CD4-positive, alpha-beta T cell treated with Interleukin-17A for 4 hours (primary cell): Measurements from ENCODE around the gene ALPG.
A peak's percentile ranks its signal among the peaks of the same experiment; 100 is the strongest.
"Not testable (repeated sequence)": the region's sequence is repeated elsewhere in the genome, so short reads cannot be mapped to it uniquely, and the experiment has no call there.

Experiments used
- DNase-seq: peaks from one replicate; pipeline ENCODE4 v3.0.0-alpha.2; 2020; ENCODE audit warnings: mixed read lengths

ALPG gene

GRCh38 chr2:232406556-232407310 is at the start of gene ALPG:
TSS of gene ALPG (plus strand) at chr2:232406844. CDS start at chr2:232406895, 51 bp downstream.
- DNase-seq, result no peak

DNA sequence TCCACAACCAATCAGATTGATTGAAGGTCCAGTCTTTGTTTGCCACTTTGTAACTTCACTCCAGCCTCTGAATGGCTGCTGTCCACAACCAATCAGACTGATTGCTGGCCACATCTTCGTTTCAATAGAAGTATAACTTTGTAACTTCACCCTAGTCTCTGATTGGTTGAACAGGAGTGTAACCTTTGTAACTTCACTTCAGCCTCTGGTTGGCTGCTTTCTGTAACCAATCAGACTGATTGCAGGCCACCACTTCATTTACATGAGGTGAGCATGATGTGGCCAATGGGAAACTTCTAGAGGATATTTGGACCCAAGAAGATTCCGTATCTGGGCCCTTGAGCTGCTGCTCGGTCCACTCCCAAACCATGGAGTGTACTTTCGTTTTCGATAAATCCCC is 45.0 kb upstream of the ALPG start:
- no peak for DNase-seq

DNA sequence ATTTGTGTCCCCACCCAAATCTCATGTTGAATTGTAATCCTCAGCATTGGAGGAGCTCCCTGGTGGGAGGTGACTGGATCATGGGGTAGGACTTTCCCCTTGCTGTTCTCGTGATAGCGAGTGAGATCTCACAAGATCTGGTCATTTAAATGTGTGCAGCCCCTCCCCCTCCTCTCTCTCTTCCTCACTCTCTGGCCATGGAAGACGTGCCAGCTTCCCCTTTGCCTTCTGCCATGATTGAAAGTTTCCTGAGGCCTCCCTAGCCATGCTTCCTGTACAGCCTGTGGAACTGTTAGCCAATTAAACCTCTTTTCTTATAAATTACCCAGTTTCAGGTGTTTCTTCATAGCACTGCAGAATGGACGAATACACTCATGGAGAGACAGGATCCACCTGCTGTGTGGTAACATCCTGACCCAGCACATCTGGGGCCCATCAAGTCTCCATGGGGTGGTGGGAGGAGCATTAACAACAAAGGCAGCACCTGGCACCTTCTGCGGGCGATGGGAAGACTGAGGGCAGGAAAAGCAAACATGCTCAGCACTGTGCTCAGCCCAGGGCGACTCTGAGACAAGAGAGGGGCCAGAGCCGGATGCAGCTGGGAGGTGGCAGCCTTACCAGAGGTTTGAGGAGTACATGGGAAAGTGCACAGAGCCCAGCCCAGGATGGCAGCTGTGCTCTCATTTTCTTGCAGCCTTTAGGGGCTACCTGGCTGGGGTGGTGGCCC is 44.3 kb upstream of the ALPG start:
- DNase-seq, result no peak

DNA sequence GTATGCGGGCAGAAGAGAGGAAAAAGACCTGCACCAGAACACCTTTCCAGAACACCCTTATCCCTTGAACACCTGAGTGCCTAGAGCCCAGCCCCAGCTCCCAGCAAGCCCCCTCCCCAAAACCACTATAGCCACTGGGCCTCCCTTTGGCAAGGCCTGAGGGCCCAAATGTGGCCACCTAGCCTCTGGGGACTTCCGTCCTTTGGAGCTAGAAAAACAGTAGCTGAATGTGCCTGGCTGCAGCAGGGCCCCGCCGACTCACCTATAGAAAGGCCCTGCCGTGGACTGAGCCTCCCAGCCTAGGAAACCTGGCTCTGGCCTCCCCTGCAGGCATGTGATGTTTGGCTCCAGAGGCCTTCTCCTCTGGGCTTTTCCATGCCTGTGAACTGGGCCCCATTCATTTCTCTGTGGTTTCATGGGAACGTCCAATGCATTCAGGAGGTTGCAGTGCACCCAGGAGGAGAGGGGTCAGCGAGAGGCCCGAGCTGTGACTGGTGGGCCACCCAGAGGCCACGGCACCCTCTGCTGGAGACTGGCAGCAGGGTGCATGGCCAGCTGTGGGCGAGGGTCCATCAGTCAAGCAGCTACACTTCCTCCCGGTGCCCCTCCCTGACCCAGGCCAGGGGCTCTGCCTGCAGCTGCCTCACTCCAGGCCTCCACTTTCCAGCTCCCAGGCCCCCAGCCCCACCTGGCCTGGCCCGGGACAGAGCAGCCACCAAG is 43.4 kb upstream of the ALPG start:
- DNase-seq, result not testable (repeated sequence)

- peak; percentile 36 for DNase-seq
Measured at GRCh38 chr2:232363784-232364615, 42.6 kb upstream of the ALPG start.

DNA sequence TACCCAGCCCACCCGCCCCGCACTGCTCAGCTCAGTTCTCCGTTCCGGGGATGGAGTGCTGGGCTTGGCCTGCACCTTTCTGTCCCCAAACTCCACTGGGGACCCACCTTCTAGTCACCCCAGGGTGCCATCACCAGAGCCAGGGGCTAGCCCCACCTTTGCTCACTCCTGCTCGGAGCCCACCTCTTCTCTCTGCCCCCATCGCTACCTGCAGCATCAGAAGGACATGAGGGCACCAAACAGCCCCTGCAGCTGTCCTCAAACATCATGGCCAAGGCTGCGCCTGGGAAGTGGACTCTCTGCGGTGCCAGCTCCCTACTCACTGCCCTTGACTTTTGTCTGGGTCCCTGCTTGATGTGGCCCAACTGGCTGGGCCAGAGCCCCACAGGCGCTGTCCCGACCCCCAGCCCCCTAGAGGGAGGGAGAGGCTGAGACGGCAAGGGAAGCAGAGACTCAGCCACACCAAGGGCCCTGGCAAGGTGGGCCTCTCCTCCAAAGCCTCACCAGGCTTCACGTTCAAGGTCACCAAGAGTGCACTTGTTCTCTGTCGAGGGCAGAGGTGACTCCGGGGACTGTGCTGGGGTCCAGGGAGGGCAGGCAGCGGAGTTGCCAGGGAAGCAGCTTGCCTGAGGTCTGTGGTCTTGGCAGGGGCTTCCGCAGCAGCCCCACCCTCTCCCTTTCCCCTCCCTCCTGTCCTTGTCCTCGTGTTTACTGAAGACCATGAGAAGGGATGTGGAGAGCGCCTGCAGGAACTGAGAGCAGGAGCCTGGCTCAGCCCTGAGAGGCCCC is 41.6 kb upstream of the ALPG start:
- not testable (repeated sequence) for DNase-seq

GRCh38 chr2:232365621-232366321 is 40.9 kb upstream of the ALPG start:
- DNase-seq, result no peak

DNA sequence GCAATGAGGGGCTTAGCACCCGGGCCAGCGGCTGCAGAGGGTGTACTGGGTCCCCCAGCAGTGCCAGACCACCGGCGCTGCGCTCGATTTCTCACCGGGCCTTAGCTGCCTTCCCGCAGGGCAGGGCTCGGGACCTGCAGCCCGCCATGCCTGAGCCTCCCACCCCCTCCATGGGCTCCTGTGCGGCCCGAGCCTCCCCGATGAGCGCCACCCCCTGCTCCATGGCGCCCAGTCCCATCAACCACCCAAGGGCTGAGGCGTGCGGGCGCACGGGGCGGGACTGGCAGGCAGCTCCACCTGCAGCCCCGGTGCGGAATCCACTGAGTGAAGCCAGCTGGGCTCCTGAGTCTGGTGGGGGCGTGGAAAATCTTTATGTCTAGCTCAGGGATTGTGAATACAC is 40.2 kb upstream of the ALPG start:
- DNase-seq, result not testable (repeated sequence)

GRCh38 chr2:232367016-232367415 is 39.6 kb upstream of the ALPG start:
- DNase-seq, result no peak

DNA sequence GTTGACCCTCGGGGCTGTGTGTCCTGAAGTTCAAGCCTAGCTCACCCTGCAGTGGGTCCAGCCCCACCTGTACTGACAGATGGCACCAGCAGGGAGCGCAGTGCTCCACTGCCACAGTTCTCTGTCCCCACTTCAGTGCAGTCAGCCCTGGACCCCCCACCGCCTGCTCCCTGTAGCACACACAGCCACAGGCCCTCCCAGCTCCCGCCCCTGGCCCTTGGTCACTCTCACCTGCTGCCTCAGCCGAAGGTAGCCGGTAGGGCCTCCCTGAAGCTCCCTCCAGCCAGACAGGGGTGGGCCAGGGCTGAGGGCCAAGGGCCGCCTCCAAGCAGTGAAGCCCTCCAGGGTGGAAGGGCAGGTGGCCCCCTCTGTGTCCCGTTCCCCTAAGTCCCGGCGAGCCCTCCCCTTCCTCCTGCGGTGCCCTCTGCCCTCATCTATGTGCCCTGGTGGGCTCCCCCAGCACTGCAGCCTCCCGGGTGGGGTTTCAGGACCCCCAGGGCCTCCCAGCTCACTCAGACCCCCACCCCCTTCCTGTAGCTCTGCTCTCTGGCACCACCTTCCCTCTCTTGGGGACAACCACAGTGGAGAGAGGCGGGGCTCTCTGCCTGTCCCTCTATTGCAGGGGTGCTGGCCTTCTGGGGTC is 38.9 kb upstream of the ALPG start:
- no peak for DNase-seq

GRCh38 chr2:232368311-232368731 is 38.3 kb upstream of the ALPG start:
- DNase-seq, result no peak

DNA sequence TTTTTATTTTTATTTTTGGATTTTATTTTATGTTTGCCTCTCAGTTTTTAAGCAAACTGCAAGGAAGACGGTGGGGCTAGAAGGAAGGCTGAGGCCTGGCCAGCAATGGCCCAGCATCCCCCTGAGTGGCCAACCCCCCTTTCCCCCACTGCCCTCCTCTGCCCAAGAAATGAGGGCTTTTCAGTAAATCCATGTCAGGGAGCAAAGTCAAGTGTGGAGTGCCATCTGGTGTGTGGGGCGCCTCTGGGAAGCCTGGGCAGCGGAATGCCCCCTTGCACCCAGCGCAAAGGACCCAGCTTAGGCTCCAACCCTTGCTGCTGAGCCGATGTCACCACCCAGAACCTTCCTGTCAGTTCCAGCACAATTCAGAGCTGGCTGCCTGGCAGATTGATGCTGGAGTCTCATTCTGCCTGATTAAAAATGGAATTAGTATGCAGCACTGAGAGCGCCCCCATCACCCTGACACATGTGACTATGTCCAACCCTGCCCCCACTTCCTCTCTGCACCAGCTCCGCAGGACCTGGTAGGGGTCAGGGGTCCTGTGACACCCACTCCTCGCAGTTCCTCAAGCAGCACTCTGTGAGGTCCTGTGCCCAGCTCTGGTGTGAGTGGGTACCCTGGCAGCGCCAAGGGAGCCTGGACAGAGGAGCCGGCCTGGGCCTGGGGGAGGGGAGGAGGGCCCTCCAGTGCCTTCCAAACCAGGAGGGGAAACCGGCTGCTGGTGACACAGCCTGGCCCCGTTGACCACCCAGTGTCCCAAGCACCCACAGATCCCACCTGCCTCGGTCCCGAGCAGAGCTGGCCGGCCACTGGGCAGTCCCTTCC is 37.3 kb upstream of the ALPG start:
- DNase-seq, result no peak

GRCh38 chr2:232370007-232370406 is 36.6 kb upstream of the ALPG start:
- not testable (repeated sequence) for DNase-seq

GRCh38 chr2:232372231-232373208 is 34.1 kb upstream of the ALPG start:
- no peak for DNase-seq

- DNase-seq, result no peak
Measured at GRCh38 chr2:232374356-232374755, 32.3 kb upstream of the ALPG start.

DNA sequence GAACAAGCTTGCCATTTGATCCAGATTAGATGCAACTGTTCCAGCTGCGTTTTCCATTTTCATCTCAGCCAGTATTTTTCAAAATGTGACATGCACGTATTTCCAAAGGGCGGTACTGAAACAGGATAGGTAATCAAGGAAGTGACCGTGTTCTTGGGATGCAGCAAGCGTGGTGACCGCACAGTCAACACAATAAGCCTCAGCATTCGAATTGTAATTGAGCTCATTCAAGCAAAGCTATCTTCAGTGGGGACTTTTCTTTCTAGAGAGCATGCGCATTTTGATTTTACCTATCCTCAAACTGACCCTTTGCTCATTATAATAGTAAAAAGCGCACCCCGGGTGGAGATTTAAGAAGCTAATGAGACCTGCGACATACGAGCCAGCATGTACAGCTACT is 31.5 kb upstream of the ALPG start:
- DNase-seq, result no peak

DNA sequence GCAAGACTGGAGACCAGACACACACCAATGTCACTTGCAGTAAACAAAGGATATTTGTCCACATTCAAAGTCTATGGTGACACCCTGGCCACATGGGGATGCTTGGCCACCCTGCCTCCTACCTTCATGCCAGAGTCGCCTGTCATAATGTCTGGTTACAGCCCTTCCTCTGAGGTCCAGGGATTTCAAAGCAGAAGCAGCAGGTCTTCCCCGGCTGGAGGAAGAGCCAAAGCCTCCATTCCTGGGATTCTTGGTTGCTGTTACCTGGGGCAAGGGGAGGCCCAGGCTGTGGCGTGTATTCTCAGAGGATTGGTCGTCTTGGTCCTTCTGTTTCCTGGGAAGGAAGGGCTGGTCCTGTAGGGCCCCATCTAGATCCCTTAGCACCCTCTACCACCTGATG is 30.4 kb upstream of the ALPG start:
- DNase-seq, result no peak

DNA sequence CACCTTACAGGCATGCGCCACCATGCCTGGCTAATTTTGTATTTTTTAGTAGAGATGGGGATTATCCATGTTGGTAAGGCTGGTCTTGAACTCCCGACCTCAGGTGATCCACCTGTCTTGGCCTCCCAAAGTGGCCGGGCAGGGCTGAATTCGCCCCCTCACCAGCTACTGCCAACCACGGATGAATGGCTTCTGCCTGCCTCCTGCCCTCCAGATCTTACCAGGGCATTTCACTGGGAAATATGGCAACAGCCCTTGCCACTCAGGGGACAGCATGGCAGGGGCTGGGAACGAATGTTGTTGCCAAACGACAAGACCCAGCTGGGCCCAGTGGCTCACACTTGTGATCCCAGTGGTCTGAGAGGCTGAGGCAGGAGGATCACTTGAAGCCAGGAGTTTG is 29.9 kb upstream of the ALPG start:
- DNase-seq, result no peak

- DNase-seq, result no peak
Measured at GRCh38 chr2:232377319-232377718, 29.3 kb upstream of the ALPG start.
